ENCODE results near the gene GRID2. TPM values are rescaled to one million over a fixed set of nuclear protein-coding genes. Genes with fewer than 3 reads are reported as not detected.

Gene GRID2
- total and polyA plus RNA-seq, 2 of the 4 experiments (the other 2 are of a cell fraction) = under 0.01 TPM; not detected in 1

DNA sequence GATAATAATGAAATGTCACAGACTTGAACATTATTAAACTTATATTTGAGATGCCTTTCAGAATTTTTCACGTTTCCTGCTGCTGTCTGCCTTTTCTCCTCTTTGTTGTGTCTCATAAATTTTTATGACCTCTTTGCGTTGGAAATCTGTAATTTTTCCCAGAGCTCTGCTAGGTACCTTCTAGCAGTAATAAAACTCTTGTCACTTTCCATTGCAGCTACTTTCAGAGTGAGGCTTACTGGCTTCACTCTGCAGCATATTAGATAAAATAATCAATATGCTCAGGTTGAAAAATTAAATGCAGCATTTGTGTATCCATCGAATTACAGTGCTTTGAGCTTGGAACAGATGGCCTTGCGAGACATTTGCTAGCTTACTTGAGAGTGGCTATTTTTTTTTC is 689.0 kb downstream of the GRID2 start:
- Histone ChIP-seq H3K9ac (ENCODE audit: low read depth, low read length) (no peak overlapping the region), H3K4ac (ENCODE audit: low read depth, low read length) (no peak overlapping the region), H2BK15ac (ENCODE audit: low read depth, low read length) (no peak overlapping the region), H3K9me3 (ENCODE audit: control insufficient read depth, insufficient read depth, low read length) (no peaks in the 10 kb centered on the region), H2BK5ac (ENCODE audit: low read depth, low read length, poor library complexity, severe bottlenecking) (no peak overlapping the region), H3K79me1 (ENCODE audit: low read depth in 1 of 2, low read length in 2 of 2) (no peaks in the 10 kb centered on the region), H3K4me2 (ENCODE audit: low read depth, low read length) (no peak overlapping the region), H4K91ac (ENCODE audit: insufficient read depth, low read depth, low read length) (no peak overlapping the region), H2AK5ac (ENCODE audit: low read depth, low read length) (no peak overlapping the region), H2AK9ac (replicated peaks; ENCODE audit: low read depth, low read length, poor library complexity) (no peak overlapping the region), H2BK20ac (ENCODE audit: low read depth, low read length) (no peak overlapping the region), H2BK120ac (ENCODE audit: low read depth, low read length) (no peak overlapping the region), H3K36me3 (ENCODE audit: control insufficient read depth, insufficient read depth, low read length) (no peaks in the 10 kb centered on the region), H3K27me3 (ENCODE audit: control insufficient read depth, insufficient read depth, low read length) (no peaks in the 10 kb centered on the region), H4K20me1 (ENCODE audit: insufficient read depth, low read length) (no peaks in the 10 kb centered on the region), H3K27ac (ENCODE audit: insufficient read depth, low read length) (no peak overlapping the region), H3K23ac (ENCODE audit: low read depth, low read length) (no peak overlapping the region), H3K9me1 (ENCODE audit: insufficient read depth, low read length) (no peaks in the 10 kb centered on the region), H4K8ac (ENCODE audit: low read depth in 2 of 2, low read length in 2 of 2) (no peak overlapping the region), H4K5ac (ENCODE audit: low read depth, low read length) (no peak overlapping the region), H3K18ac (ENCODE audit: low read depth, low read length) (no peak overlapping the region), H3K56ac (ENCODE audit: extremely low read depth, insufficient read depth, low read length) (no peak overlapping the region), H3K14ac (replicated peaks; ENCODE audit: low read depth, low read length) (no peak overlapping the region), H3K4me3 (ENCODE audit: insufficient read depth, low read depth, low read length) (no peak overlapping the region), H2AFZ (replicated peaks; ENCODE audit: low read length, poor library complexity) (no peak overlapping the region), H3K4me1 (ENCODE audit: control insufficient read depth, insufficient read depth, low read length) (no peaks in the 10 kb centered on the region)
- BruUV-seq (replicated peaks) = no TSS peak
- ATAC-seq (ENCODE audit: low read depth) (no peak), DNase-seq (no peak)
- WGBS, 2 experiments (ENCODE audit: extremely low coverage in 2 of 2, insufficient read length in 1 of 2) = 50% methylated on average over 1 of the region's 4 CpGs; no CpG with 5 or more reads in 1 of the 2 experiments
- in situ Hi-C loops (cut with MboI; ENCODE audit: low sequenced_read_pairs) (no loop called here), intact Hi-C loops (cut with micrococcal nuclease) (no loop called here), dilution Hi-C loops (cut with HindIII; ENCODE audit: low sequenced_read_pairs, unreplicated experiment) (no loop called here)
- POLR2A ChIA-PET (ENCODE audit: unreplicated experiment) = no interaction called here
- TF ChIP-seq MAZ (IDR thresholded peaks at IDR 0.05; ENCODE audit: borderline replicate concordance, low read depth, low read length) = no peak
- no peak for TF ChIP-seq RFX5 (IDR thresholded peaks at IDR 0.05; ENCODE audit: low read depth, low read length)
- TF ChIP-seq FOS (IDR thresholded peaks at IDR 0.05; ENCODE audit: low read depth, low read length) = no peak
- CTCF ChIA-PET = no interaction called here
